ENCODE results near the gene SERAC1. TPM values are rescaled to one million over a fixed set of nuclear protein-coding genes. Genes with fewer than 3 reads are reported as not detected.

SERAC1 gene
- total RNA-seq, 1 donor from 2014 or later: 8.0 TPM

DNA sequence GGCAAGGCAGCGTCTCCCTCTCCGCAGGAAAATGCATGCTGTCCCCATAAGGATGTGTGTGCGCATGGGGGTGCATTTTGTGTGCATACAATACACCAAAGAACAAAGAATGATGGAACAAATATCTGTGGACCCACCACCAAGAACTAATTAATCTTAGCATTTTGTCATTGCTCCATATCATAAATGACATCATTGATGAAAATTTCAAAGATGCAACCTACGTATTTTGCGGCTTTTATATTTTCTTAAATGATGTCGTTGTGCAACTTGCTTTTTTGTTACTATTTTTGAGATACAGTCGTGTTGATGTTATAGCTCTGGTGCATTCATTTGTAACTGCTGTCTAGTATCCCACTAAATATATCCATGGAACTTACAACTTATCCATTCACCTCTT is 89.7 kb downstream of the SERAC1 start:
- H3K27ac Mint-ChIP-seq: no peak overlapping the region
- intact Hi-C loops (cut with micrococcal nuclease): no loop called here
- no peaks in the 10 kb centered on the region for H3K9me3 Mint-ChIP-seq
- peaks cover 56% of the 10 kb centered on the region for H3K36me3 Mint-ChIP-seq (ENCODE audit: low read depth)
- DNase-seq (ENCODE audit: low spot score): no peak
- H3K4me3 Mint-ChIP-seq: no peak overlapping the region
- peaks cover 10% of the 10 kb centered on the region for H3K4me1 Mint-ChIP-seq (ENCODE audit: low read depth)
- no peaks in the 10 kb centered on the region for H3K27me3 Mint-ChIP-seq (ENCODE audit: insufficient read depth)

DNA sequence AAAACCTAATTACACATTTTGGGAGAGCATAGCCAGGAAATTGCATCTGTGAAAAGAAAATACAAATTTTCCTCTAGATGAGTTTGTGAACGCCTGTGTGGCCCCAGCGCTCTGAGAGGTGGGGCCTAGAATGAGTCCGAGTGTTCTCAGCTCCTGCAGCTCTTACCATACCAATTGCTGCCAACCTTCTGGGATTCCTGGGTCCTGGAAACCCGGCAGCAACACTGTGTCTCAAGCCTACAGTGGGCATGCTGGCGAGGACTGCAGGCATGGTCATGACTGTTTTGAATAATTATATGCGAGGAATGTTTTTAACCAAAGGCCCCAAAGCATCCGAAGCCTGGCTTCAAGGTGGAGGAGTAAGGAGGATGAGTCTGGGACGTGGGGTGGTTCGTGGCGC is 90.4 kb downstream of the SERAC1 start:
- Mint-ChIP-seq H3K27ac (no peak overlapping the region), H3K4me3 (no peak overlapping the region), H3K27me3 (ENCODE audit: insufficient read depth) (no peaks in the 10 kb centered on the region), H3K9me3 (no peaks in the 10 kb centered on the region), H3K4me1 (ENCODE audit: low read depth) (peaks cover 10% of the 10 kb centered on the region), H3K36me3 (ENCODE audit: low read depth) (peaks cover 52% of the 10 kb centered on the region)
- intact Hi-C loops (cut with micrococcal nuclease): no loop called here
- DNase-seq (ENCODE audit: low spot score): no peak

DNA sequence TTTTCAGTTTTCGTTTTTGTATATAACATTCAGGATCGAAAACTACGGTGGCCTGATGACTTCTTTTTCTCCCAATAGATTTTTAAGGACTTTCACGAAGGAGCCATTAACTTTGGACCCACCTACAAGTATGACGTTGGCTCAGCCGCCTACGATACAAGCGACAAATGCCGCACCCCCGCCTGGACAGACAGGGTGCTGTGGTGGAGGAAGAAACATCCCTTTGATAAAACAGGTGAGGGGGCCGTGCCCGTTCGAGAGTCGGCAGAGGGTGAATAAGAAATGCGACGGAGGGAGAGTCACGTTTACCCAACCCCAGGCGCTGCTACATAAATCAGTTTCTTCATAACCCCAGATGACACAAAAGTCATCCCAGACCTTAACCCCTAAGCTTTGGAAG is 91.5 kb downstream of the SERAC1 start:
- Mint-ChIP-seq H3K4me3 (no peak overlapping the region), H3K27ac (no peak overlapping the region), H3K4me1 (ENCODE audit: low read depth) (peaks cover 19% of the 10 kb centered on the region), H3K27me3 (ENCODE audit: insufficient read depth) (no peaks in the 10 kb centered on the region), H3K9me3 (no peaks in the 10 kb centered on the region), H3K36me3 (ENCODE audit: low read depth) (peaks cover 54% of the 10 kb centered on the region)
- intact Hi-C loops (cut with micrococcal nuclease): no loop called here
- no peak for DNase-seq (ENCODE audit: low spot score)

DNA sequence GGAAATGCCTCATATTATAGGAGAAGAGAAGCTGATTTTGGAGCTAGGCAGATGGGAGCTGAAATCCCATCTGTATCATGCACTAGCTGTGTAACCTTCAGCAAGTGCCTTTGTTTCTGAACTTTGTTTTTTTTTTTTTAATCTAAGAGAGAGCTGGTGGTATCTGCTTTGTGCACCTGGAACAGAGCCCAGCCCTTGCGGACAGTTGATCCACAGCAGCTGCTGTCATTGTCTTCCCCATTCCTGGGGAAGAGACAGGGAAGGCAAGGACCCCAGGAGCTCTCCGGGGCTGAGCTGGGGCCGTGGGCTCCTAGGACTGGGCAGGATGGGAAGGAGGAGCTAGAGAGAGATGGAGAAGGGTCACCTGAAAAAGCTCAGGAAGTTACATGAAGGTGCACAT is 94.3 kb downstream of the SERAC1 start:
- no peak overlapping the region for H3K27ac Mint-ChIP-seq
- H3K9me3 Mint-ChIP-seq: no peaks in the 10 kb centered on the region
- intact Hi-C loops (cut with micrococcal nuclease): loop anchor here (2.0 kb wide), 2 partner anchors 133 to 759 kb away; no protein-coding TSS in a partner anchor
- no peak overlapping the region for H3K4me3 Mint-ChIP-seq
- peaks cover 62% of the 10 kb centered on the region for H3K36me3 Mint-ChIP-seq (ENCODE audit: low read depth)
- DNase-seq (ENCODE audit: low spot score): no peak
- H3K4me1 Mint-ChIP-seq (ENCODE audit: low read depth): peaks cover 39% of the 10 kb centered on the region
- no peaks in the 10 kb centered on the region for H3K27me3 Mint-ChIP-seq (ENCODE audit: insufficient read depth)

DNA sequence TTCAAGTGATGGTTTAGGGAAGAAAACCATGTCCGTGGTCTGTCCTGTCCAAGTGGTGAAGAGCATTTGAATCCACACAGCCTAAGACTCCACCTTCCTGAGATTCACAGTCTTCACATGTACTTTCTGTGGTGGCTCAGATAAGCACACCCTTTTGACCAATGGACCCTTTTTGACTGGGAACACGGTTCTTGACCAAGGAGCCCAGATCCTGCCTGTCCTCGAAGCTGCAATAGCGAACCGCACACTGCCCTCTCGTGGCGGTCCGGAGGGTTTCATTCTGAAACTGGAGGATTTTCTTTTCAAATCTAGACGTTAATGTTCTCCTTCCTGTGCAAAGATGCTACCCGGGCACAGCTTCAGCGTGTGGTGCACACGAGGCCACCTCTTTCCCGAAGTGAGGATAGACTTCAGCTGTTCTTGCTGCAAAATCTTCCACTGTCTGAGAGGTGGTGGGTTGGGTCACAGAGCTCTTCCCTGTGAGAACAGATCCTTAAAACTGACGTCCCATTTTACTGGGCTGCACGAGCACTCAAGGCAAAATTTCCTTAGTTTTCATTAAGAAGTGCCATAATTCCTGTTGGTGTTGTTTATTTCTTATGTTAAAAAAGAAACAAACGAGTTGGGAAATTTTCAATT is 95.9 kb downstream of the SERAC1 start:
- H3K4me1 Mint-ChIP-seq (ENCODE audit: low read depth): peaks cover 55% of the 10 kb centered on the region
- peak overlapping the region; percentile 70 for H3K27ac Mint-ChIP-seq
- H3K27me3 Mint-ChIP-seq (ENCODE audit: insufficient read depth): no peaks in the 10 kb centered on the region
- intact Hi-C loops (cut with micrococcal nuclease): loop anchor here (1.0 to 2.0 kb wide), 5 partner anchors 46 to 757 kb away; no protein-coding TSS in a partner anchor
- DNase-seq (ENCODE audit: low spot score): peak; percentile 60
- no peaks in the 10 kb centered on the region for H3K9me3 Mint-ChIP-seq
- H3K36me3 Mint-ChIP-seq (ENCODE audit: low read depth): peaks cover 59% of the 10 kb centered on the region
- H3K4me3 Mint-ChIP-seq: no peak overlapping the region

DNA sequence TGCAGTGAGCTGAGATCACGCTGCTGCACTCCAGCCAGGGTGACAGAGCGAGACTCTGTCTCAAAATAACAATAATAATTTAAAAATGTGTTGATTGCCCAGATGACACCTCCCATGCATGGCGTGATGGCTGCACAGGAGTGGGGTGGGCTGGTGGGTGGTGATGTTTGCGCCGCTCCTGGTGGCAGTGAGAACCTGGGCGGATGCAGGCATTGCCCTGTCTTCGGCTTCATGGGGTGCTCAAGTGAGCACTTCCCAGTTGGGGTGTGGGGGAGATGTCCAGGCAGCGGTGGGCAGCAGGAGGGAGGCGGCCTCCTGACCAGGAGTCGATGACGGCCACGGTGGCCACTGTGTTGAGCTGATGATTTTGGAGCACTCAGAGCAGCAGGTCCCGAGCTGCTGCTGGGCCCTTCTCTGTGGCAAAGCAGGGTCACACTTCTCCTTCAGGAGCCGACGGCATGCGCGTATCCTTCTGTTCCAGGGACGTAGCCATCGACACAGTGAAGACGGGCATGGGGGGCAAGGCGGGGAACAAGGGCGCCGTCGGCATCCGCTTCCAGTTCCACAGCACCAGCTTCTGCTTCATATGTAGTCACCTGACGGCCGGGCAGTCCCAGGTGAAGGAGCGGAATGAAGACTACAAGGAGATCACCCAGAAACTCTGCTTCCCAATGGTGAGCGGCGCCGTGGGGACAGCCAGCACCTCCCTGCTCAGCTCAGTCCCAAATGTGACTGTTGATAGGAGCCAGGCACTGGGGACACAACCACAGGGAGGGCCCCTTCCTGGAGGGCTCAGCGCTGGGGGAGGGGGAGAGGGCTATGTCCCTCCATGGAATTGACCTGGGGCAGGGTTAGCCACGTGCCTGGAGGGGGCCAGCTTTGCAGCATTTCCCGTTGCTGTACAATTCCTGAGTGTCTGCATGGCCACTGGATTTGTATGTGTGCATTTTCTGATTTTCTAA is 96.7 kb downstream of the SERAC1 start:
- H3K36me3 Mint-ChIP-seq (ENCODE audit: low read depth): peaks cover 60% of the 10 kb centered on the region
- H3K9me3 Mint-ChIP-seq: no peaks in the 10 kb centered on the region
- DNase-seq (ENCODE audit: low spot score): no peak
- H3K4me3 Mint-ChIP-seq: no peak overlapping the region
- no peaks in the 10 kb centered on the region for H3K27me3 Mint-ChIP-seq (ENCODE audit: insufficient read depth)
- intact Hi-C loops (cut with micrococcal nuclease): loop anchor here (1.0 to 2.0 kb wide), 5 partner anchors 45 to 757 kb away; no protein-coding TSS in a partner anchor
- peaks cover 60% of the 10 kb centered on the region for H3K4me1 Mint-ChIP-seq (ENCODE audit: low read depth)
- H3K27ac Mint-ChIP-seq: peak overlapping the region; percentile 70

DNA sequence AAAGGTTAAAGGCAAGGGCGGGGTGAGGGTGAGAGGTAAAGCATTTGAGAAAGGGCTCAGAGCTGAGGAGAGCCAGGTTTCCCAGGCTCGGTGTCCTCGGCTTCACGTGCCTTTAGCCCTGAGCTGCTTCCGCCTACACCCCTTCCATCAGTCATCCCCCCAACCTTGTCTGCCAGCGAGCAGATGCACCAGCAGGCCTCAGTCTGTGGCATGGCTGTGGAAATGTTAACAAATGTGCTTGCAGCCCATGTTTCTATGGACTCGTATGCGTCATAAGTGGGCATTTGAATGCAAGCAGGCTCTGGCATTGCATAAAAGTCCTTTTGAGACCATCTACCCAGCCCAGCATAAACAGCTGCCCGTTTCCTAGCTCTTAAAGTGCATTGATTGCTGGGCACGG is 97.5 kb downstream of the SERAC1 start:
- Mint-ChIP-seq H3K9me3 (no peaks in the 10 kb centered on the region), H3K4me1 (ENCODE audit: low read depth) (peaks cover 60% of the 10 kb centered on the region), H3K27me3 (ENCODE audit: insufficient read depth) (no peaks in the 10 kb centered on the region), H3K36me3 (ENCODE audit: low read depth) (peaks cover 58% of the 10 kb centered on the region), H3K27ac (no peak overlapping the region), H3K4me3 (no peak overlapping the region)
- no peak for DNase-seq (ENCODE audit: low spot score)
- intact Hi-C loops (cut with micrococcal nuclease): no loop called here

DNA sequence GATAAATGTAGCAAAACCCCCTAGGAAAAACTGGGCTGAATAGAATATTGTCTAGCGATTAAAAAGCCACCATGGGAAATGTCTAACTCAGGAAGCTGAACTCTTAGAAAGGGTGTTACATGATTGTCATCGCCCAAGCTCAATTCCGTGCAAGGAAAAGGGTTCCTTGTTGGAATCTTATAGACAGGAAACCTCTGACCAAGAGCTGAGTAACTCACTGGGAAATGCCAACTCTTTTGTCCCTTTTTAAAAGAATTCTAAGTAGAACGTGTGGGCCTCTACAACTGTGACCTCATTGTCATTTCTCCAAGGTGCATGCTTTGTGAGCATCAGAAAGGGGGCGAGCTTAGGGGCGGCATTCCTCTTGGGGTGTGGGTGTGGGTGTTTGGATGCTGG is 98.3 kb downstream of the SERAC1 start:
- Mint-ChIP-seq H3K36me3 (ENCODE audit: low read depth) (peaks cover 55% of the 10 kb centered on the region), H3K27ac (peak overlapping the region; percentile 29), H3K4me3 (no peak overlapping the region), H3K4me1 (ENCODE audit: low read depth) (peaks cover 60% of the 10 kb centered on the region), H3K27me3 (ENCODE audit: insufficient read depth) (no peaks in the 10 kb centered on the region), H3K9me3 (no peaks in the 10 kb centered on the region)
- DNase-seq (ENCODE audit: low spot score): no peak
- intact Hi-C loops (cut with micrococcal nuclease): no loop called here

DNA sequence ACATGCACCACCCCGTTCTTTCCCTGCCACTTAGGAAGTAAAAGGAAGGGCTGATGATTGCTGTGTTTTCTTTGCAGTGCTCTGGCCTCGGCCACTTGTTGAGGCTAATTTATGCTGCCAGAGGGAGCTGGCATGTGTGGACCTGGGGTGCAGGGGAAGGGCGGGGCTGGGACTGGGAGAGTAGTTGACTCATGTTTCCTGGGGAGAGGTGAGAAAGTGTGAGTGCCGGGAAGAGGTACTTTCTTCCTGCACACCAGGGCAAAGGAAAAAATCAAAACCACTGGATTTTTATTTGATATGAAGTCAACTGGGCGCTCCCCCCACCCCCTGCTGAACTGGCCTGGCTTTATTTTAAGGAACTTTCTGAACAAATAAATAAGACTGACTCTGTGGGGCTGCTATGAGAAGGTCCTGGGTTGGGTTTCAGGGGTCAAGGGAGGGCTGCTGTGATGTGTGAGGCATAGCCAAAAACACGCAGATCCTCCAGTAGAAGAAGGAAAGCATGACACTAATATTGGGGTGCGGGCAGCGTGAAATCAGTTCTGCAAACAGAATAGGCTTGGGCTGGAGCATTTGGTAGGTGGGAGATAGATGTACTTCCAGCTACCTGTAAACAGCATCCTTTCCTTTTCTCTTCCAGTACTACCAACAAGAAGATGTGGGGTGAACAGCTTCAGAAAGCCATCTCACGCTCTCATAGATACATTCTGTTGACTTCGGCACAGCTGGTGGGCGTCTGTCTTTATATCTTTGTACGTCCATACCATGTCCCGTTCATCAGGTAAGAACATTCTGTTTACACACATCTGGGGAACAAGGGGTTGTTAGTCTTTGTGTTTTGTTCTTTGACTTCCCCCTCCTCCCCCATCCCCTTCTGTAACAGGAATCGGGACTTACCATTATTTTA is 98.9 kb downstream of the SERAC1 start:
- Mint-ChIP-seq H3K36me3 (ENCODE audit: low read depth) (peaks cover 51% of the 10 kb centered on the region), H3K9me3 (no peaks in the 10 kb centered on the region), H3K27me3 (ENCODE audit: insufficient read depth) (no peaks in the 10 kb centered on the region), H3K27ac (peak overlapping the region; percentile 40), H3K4me3 (peak overlapping the region; percentile 22), H3K4me1 (ENCODE audit: low read depth) (peaks cover 56% of the 10 kb centered on the region)
- intact Hi-C loops (cut with micrococcal nuclease): no loop called here
- no peak for DNase-seq (ENCODE audit: low spot score)

DNA sequence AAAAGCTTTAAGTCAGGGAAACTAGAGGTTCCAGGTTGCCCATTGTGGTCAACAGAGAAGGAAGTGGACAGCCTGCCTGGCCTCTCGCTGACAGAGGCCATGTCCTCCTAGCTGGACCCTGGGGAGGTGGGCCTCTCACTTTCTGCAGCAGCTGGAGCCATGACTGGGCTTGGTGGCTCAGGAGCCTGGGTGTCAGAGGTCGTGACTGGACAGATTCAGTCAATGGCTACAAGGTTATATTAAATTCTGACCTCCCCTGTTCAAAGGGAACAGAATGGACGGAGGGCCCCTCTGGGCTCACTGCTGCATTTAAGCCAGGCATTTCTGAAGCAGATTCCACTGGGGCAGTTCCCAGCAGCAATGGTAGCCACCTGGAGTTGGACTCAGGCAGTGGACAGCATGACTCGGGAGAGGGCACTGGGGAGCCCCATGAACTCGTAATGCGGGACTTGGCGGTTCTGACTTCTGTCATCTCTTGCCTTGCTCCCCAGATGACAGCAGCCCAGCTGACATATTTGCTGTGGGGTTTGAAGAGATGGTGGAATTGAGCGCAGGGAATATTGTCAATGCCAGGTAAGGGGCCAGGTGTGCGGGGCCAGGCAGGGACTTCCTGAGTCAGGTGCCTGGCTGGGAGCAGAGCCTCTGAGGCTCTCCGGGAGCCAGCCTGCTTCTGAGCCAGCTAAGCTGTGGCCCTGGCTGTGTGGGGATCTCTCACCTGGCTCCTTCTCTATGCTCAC is 99.7 kb downstream of the SERAC1 start:
- Mint-ChIP-seq H3K4me1 (ENCODE audit: low read depth) (peaks cover 50% of the 10 kb centered on the region), H3K4me3 (no peak overlapping the region), H3K36me3 (ENCODE audit: low read depth) (peaks cover 43% of the 10 kb centered on the region), H3K9me3 (no peaks in the 10 kb centered on the region), H3K27me3 (ENCODE audit: insufficient read depth) (no peaks in the 10 kb centered on the region), H3K27ac (no peak overlapping the region)
- intact Hi-C loops (cut with micrococcal nuclease): no loop called here
- no peak for DNase-seq (ENCODE audit: low spot score)

DNA sequence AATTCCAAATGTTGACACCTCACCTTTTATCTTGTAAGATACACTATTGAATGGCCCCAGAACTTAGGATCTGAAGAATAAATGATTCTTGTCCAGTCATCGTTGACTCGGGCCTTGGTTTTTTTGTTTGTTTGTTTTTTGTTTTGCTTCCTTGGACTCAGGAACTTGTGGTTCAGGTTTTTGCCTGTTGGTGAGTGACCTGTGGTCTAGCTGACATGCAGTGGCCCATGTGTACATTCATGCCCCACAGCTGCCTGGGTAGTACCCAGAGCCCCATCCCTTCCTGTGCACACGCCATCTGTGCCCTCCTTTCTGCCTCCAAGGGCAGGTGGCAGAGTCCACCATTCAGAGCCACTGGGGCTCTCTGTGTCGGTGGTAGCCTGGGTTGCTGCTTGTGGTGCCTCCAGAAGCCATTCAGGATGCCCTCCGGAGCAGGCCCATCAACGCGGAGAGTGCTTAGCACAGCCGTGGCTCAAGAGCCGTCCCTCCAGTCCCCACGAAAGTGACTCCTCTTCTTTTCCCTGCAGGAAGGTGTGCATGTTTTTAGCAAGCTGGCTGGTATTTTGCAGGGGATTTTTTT is 100.5 kb downstream of the SERAC1 start:
- no peak for DNase-seq (ENCODE audit: low spot score)
- peak overlapping the region; percentile 64 for H3K27ac Mint-ChIP-seq
- intact Hi-C loops (cut with micrococcal nuclease): no loop called here
- no peaks in the 10 kb centered on the region for H3K27me3 Mint-ChIP-seq (ENCODE audit: insufficient read depth)
- peaks cover 43% of the 10 kb centered on the region for H3K36me3 Mint-ChIP-seq (ENCODE audit: low read depth)
- H3K4me1 Mint-ChIP-seq (ENCODE audit: low read depth): peaks cover 50% of the 10 kb centered on the region
- H3K4me3 Mint-ChIP-seq: no peak overlapping the region
- H3K9me3 Mint-ChIP-seq: no peaks in the 10 kb centered on the region

Measured in activated T-helper 1 cell treated with anti-CD3 and anti-CD28 coated beads, Interleukin-12 subunit alpha, Interleukin-12 subunit beta, Interleukin-2, Interleukin-4 antibody, amounts not matched to agents 30 ng/mL and 10 ng/mL and 1 ng/mL, durations not matched to agents 14 hours and 24 hours and 36 hours (primary cell).